Activated naive CD4-positive, alpha-beta T cell treated with Interleukin-2 at 50 U/mL for 16 hours (primary cell): ENCODE data around the gene SPCS1.
"Not testable (repeated sequence)": the region's sequence is repeated elsewhere in the genome, so short reads cannot be mapped to it uniquely, and the experiment has no call there.

Experiments
- DNase-seq: peaks from one replicate; pipeline ENCODE4 v3.0.0-alpha.2; 2020

Gene SPCS1

GRCh38 chr3:52695798-52696671 lies 9.9 kb upstream of the SPCS1 start:
- DNase-seq: no peak

- no peak for DNase-seq
Measured at GRCh38 chr3:52696830-52697631, 8.9 kb upstream of the SPCS1 start.

- no peak for DNase-seq
Measured at GRCh38 chr3:52697632-52697965, 8.3 kb upstream of the SPCS1 start.

- DNase-seq: no peak
Measured at GRCh38 chr3:52703341-52703740, 2.6 kb upstream of the SPCS1 start.

GRCh38 chr3:52704611-52705437 lies 1.1 kb upstream of the SPCS1 start:
- DNase-seq: peak; percentile 15

GRCh38 chr3:52705438-52705687 lies 543 bp upstream of the SPCS1 start:
- DNase-seq: no peak

- DNase-seq: no peak
Measured at GRCh38 chr3:52707585-52707984, 1.7 kb downstream of the SPCS1 start.

GRCh38 chr3:52710512-52710911 lies 4.6 kb downstream of the SPCS1 start:
- DNase-seq: no peak

- no peak for DNase-seq
Measured at GRCh38 chr3:52712291-52713212, 6.6 kb downstream of the SPCS1 start.

GRCh38 chr3:52714335-52715302 lies 8.7 kb downstream of the SPCS1 start:
- DNase-seq: no peak

- no peak for DNase-seq
Measured at GRCh38 chr3:52715714-52716305, 9.9 kb downstream of the SPCS1 start.

- no peak for DNase-seq
Measured at GRCh38 chr3:52719618-52720017, 13.7 kb downstream of the SPCS1 start.

GRCh38 chr3:52721002-52721729 lies 15.3 kb downstream of the SPCS1 start:
- DNase-seq: no peak

GRCh38 chr3:52721730-52722008 lies 15.8 kb downstream of the SPCS1 start:
- DNase-seq: no peak

- DNase-seq: no peak
Measured at GRCh38 chr3:52722491-52722890, 16.6 kb downstream of the SPCS1 start.

GRCh38 chr3:52723935-52724334 lies 18.0 kb downstream of the SPCS1 start:
- no peak for DNase-seq

GRCh38 chr3:52724511-52724910 lies 18.6 kb downstream of the SPCS1 start:
- DNase-seq: no peak

GRCh38 chr3:52728753-52729152 lies 22.8 kb downstream of the SPCS1 start:
- DNase-seq: not testable (repeated sequence)

GRCh38 chr3:52730681-52731080 lies 24.8 kb downstream of the SPCS1 start:
- DNase-seq: no peak

GRCh38 chr3:52731590-52731989 lies 25.7 kb downstream of the SPCS1 start:
- DNase-seq: no peak
